Lower leg skin (tissue), 4 donors: ENCODE measurements around the gene CLDN6. TPM values are rescaled to one million over a fixed set of nuclear protein-coding genes. Genes with fewer than 3 reads are reported as not detected.

Experiments
- DNase-seq, 2 donors: peaks; one replicate each; pipeline ENCODE4 v3.0.0-alpha.2; 2019; ENCODE audit warnings: low spot score in 2 of 2
- H3K4me3 ChIP-seq: fragments of 200-600 bp; sonication (generic); 2 replicates; pipeline ENCODE4 v1.5.1; 2017; ENCODE audit warnings: mild to moderate bottlenecking, low read depth; ENCODE audit not compliant: poor library complexity, severe bottlenecking
- CTCF ChIP-seq, 3 donors: fragments of 450-650 bp; IDR thresholded peaks; one replicate each; pipeline ENCODE4 v1.5.1; 2016; ENCODE audit warnings: antibody characterized with exemption in 3 of 3, mild to moderate bottlenecking in 3 of 3, moderate library complexity in 2 of 3
- POLR2A ChIP-seq, 2 donors: fragments of 450-650 bp; IDR thresholded peaks; one replicate each; pipeline ENCODE4 v1.6.1; 2016 to 2017; ENCODE audit warnings: antibody characterized with exemption in 2 of 2, mild to moderate bottlenecking in 1 of 2, moderate library complexity in 1 of 2
- WGBS, 2 donors: methylation state at CpG; one replicate each; pipeline ENCODE4 v1.1.5; 2018; 5-methylcytosine and 5-hydroxymethylcytosine counted together
- intact Hi-C: fragments of 100-400 bp; cut with DNase I; formaldehyde crosslinking; loops from one replicate; pipeline ENCODE4 v1.15.0; 2023; ENCODE audit warnings: low total_unique reads
- total RNA-seq, 4 donors: library from RNA; depleted of rRNA; stranded (reverse); fragments of >200 nt; gene quantifications; one replicate each; pipeline ENCODE4 v1.1.0, GENCODE V29; 2016

The CLDN6 gene
- total RNA-seq, 4 donors from 2014 or later = not detected

- DNase-seq = no peak
- intact Hi-C loops = no loop called here
- WGBS, 2 donors = 82 to 85% methylated on average over 12 to 13 of the region's 17 CpGs
- no peak overlapping the region for H3K4me3 ChIP-seq
- TF ChIP-seq CTCF (IDR thresholded peaks at IDR 0.05) = no peak
- TF ChIP-seq POLR2A (IDR thresholded peaks at IDR 0.05) = no peak
Measured at GRCh38 chr16:2973605-2974318, 44.2 kb downstream of the CLDN6 start.

DNA sequence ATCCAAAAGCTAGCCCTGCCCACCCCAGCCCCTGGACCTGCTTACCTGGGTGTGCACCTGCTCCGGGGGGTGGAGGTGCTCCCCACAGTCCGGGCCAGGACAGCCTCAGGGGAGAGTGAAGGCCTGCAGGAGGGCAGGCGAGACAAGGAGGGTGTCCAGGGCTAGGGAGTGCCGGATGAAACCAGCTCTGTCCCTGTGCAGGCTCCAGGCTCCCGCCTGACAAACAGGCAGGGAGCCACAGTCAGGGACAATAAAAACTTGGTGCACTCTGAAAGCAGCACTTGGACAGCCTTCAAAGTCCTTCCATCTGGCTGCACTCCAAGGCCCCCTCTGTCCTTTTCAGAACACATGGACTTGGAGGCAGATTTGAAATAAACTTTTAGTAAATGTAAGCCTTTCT, 44.9 kb downstream of the CLDN6 start:
- WGBS, 2 donors = 70 to 71% methylated on average over 5 of the region's 5 CpGs
- intact Hi-C loops = no loop called here
- TF ChIP-seq POLR2A (IDR thresholded peaks at IDR 0.05) (no peak), CTCF (IDR thresholded peaks at IDR 0.05) (no peak)
- DNase-seq = no peak
- no peak overlapping the region for H3K4me3 ChIP-seq

DNA sequence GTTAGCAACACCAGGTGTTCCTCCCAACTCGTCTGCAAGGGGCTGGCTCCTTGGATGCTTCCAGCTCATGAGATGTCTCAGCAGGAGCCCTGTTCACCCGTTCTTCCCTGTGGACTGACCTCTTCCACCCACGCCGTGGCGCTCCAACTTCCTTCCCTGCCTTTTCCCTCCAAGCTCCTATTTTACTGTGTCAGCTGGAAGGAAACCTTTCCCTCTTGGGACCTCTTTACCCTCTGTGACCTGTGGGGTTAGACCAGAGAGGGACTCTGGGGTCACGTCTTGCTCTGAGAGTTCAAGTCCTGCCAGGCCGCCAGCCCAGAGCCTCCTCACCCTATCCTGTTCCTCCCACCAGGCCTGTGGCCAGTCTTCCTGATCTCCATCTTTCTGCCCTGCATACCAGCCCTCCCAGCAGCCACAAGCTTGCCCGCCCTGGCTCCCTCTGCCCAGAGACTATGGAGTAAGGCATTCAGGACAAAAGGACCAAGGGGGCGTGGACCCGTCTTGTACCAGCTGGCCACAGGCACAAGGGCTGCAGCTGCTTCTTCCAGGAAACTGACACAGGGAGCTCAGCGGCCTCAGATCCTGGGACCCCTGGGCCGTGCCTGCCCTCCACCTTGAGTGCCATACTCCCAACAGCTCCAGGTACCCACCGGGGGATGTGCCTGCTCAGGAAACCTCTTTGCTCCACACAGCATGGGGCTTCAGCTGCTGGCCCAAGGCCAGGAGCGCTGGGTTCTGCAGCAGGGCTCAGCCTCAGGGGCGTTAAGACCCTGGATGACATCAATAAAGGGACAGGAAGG, 45.8 kb downstream of the CLDN6 start:
- 79% methylated on average over 12 to 13 of the region's 15 CpGs for WGBS, 2 donors
- no peak for DNase-seq
- intact Hi-C loops = no loop called here

GRCh38 chr16:2971134-2971984, 46.6 kb downstream of the CLDN6 start:
- no peak for DNase-seq
- TF ChIP-seq CTCF (IDR thresholded peaks at IDR 0.05) (no peak), POLR2A (IDR thresholded peaks at IDR 0.05) (no peak)
- intact Hi-C loops = no loop called here
- 82 to 88% methylated on average over 7 to 28 of the region's 35 CpGs for WGBS, 2 donors
- no peak overlapping the region for H3K4me3 ChIP-seq

More for the DNA sequence above, 45.8 kb downstream of the CLDN6 start:
- H3K4me3 ChIP-seq = no peak overlapping the region
- TF ChIP-seq CTCF (IDR thresholded peaks at IDR 0.05) (no peak), POLR2A (IDR thresholded peaks at IDR 0.05) (no peak)

DNA sequence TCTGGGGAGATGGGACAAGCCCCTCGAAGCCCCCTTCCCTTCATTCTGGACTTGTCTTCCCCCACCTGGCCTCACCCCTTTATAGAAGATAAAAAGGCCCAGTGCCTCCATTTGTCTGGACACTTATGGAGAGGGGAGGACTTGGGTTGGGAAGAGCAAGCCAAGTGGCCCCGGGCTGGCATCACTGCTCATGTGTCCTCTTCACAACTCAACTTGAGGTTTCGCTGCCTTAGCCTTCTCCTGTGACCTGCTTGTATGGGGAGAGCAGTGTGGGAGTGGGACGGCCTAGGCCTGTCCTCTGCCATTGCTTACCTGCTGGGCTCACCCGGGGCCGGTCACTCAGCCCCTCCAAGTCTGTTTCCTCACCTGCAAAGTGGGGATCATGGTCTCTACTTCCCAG, 47.4 kb downstream of the CLDN6 start:
- WGBS, 2 donors = 81 to 83% methylated on average over 6 of the region's 6 CpGs
- H3K4me3 ChIP-seq = no peak overlapping the region
- no peak for DNase-seq
- TF ChIP-seq CTCF (IDR thresholded peaks at IDR 0.05) (no peak), POLR2A (IDR thresholded peaks at IDR 0.05) (no peak)
- intact Hi-C loops = no loop called here
